HepG2 (cell line): Measurements from ENCODE around the gene CORO7. TPM values are rescaled to one million over a fixed set of nuclear protein-coding genes. Genes with fewer than 3 reads are reported as not detected.

ENCODE experiments used
- BRD4 ChIP-seq: sonication (generic); formaldehyde crosslinking; IDR thresholded peaks from 2 replicates; pipeline ENCODE4 v1.4.0; 2020; ENCODE audit warnings: missing genetic modification reagents
- EZH2 ChIP-seq: conservative IDR thresholded peaks from 2 replicates; pipeline ENCODE4 v1.6.1; 2012; ENCODE audit warnings: mild to moderate bottlenecking, low read depth, low read length, moderate library complexity
- NFE2 ChIP-seq: sonication (generic); formaldehyde crosslinking; IDR thresholded peaks from 2 replicates; pipeline ENCODE4 v1.4.0; 2020; ENCODE audit warnings: missing genetic modification reagents
- NR3C1 ChIP-seq: sonication (generic); formaldehyde crosslinking; IDR thresholded peaks from 2 replicates; pipeline ENCODE4 v1.4.0; 2020; ENCODE audit warnings: missing genetic modification reagents
- RFX1 ChIP-seq: fragments of 450-650 bp; IDR thresholded peaks from 2 replicates; pipeline ENCODE4 v1.6.1; 2017
- ZNF136 ChIP-seq: sonication (generic); formaldehyde crosslinking; IDR thresholded peaks from 2 replicates; pipeline ENCODE4 v1.8.1; 2022; ENCODE audit warnings: low read depth, mild to moderate bottlenecking, moderate library complexity, missing genetic modification reagents
- ZNF337 ChIP-seq: sonication (generic); formaldehyde crosslinking; IDR thresholded peaks from 2 replicates; pipeline ENCODE4 v1.5.1; 2020; ENCODE audit warnings: missing genetic modification reagents, low read depth, mild to moderate bottlenecking, borderline replicate concordance
- ZNF44 ChIP-seq: sonication (generic); formaldehyde crosslinking; IDR thresholded peaks from 2 replicates; pipeline ENCODE4 v1.5.1; 2020; ENCODE audit warnings: mild to moderate bottlenecking, missing genetic modification reagents
- ZNF775 ChIP-seq: sonication (generic); formaldehyde crosslinking; IDR thresholded peaks from 2 replicates; pipeline ENCODE4 v1.4.0; 2020; ENCODE audit warnings: missing genetic modification reagents, mild to moderate bottlenecking, moderate library complexity, borderline replicate concordance
- ZNF776 ChIP-seq: sonication (generic); formaldehyde crosslinking; IDR thresholded peaks from 2 replicates; pipeline ENCODE4 v1.4.0; 2020; ENCODE audit warnings: mild to moderate bottlenecking, missing genetic modification reagents
- polyA plus RNA-seq, 8 experiments: library from polyadenylated mRNA; depleted of rRNA in 3 of 8; stranded (reverse) in 7 of 8; unstranded in 1 of 8; fragments of >200 nt; fragmentation: Illumina TruSeq in 4 of 8; extraction: Trizol in 4 of 8; gene quantifications; 2 replicates each; pipeline versions ENCODE4 v1.2.1 to v1.2.3, GENCODE V29; 2011 to 2016; ENCODE audit warnings: low read depth in 4 of 8, missing spikeins in 1 of 8, mixed read lengths in 1 of 8; ENCODE audit not compliant: insufficient read depth in 1 of 8
- total RNA-seq, 5 experiments: library from RNA; depleted of rRNA; stranded (reverse); fragments of >200 nt; fragmentation: Illumina TruSeq; extraction: Trizol; gene quantifications; 2 replicates each; pipeline ENCODE4 v1.2.3, GENCODE V29; 2016; ENCODE audit warnings: low read depth in 1 of 5
- TF ChIP-seq, protein P1 (sequence below): sonication (generic); formaldehyde crosslinking; IDR thresholded peaks from 2 replicates; pipeline ENCODE4 v1.8.0; 2022; ENCODE audit warnings: missing genetic modification reagents, mild to moderate bottlenecking, moderate library complexity, borderline replicate concordance
- TF ChIP-seq, protein P2 (sequence below): sonication (generic); formaldehyde crosslinking; IDR thresholded peaks from 2 replicates; pipeline ENCODE4 v1.4.0; 2020; ENCODE audit warnings: missing genetic modification reagents, borderline replicate concordance
- TF ChIP-seq, protein P3 (sequence below): sonication (generic); formaldehyde crosslinking; IDR thresholded peaks from 2 replicates; pipeline ENCODE4 v1.4.0; 2020; ENCODE audit warnings: mild to moderate bottlenecking, missing genetic modification reagents, borderline replicate concordance
- TF ChIP-seq, protein P4 (sequence below): sonication (generic); formaldehyde crosslinking; IDR thresholded peaks from 2 replicates; pipeline ENCODE4 v1.8.1; 2023; ENCODE audit warnings: mild to moderate bottlenecking, missing genetic modification reagents, borderline replicate concordance
- TF ChIP-seq, protein P5 (sequence below): sonication (generic); formaldehyde crosslinking; IDR thresholded peaks from 2 replicates; pipeline ENCODE4 v1.5.0; 2020; ENCODE audit warnings: mild to moderate bottlenecking, low read depth, missing genetic modification reagents, borderline replicate concordance
- TF ChIP-seq, protein P6 (sequence below): sonication (generic); formaldehyde crosslinking; IDR thresholded peaks from 2 replicates; pipeline ENCODE4 v1.4.0; 2020; ENCODE audit warnings: mild to moderate bottlenecking, missing genetic modification reagents

Gene CORO7
- total and polyA plus RNA-seq, 2 of the 13 experiments (the other 11 are each of a cell fraction or from before 2014, with no cell fraction given), result 9.9 to 14.3 TPM

DNA sequence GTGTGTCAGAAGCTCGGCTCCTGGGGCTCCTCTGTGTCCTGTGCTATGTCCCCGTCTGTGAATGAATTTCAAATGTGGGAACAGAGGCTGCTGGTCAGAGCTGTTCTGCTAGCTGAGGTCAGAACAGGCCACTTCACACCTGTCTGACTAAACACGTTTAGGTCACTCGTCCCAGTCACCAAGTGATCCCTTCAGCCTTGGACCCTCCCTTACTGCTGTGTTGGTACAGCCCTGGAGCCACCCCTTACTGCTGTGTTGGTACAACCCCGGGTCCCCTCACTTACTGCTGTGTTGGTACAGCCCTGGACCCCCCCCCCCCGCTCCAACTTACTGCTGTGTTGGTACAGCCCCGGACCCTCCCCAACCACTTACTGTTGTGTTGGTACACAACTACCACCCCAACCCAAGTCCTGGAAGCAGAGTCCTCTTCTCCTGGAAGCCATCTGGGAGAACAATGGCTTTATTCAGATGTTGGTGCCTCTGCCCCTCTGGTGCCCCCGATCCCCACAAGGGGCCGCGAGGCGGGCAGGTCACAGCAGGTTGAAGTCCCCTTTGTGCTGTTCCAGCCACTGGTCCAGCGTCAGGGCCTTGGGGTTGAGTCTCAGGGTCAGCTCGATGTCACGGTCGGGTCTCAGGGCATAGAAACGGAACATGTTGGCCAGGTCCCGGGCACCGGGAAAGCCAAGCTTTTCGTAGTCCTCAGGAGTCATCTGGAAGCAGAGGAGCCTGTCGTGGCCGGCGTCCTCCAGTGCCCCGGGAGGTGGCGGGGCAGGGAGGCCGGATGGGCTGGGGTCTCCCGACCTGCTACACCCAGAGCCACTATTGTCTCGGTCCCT lies 45.1 kb upstream of the CORO7 start (continued):
- TF ChIP-seq ZNF776 (CRISPR knock-in tag) (no peak), ZNF337 (CRISPR knock-in tag) (0 out of 2 replicates have a peak, but pooled peaks have one; percentile 77), RFX1 (no peak), NR3C1 (no peak), ZNF136 (peak; percentile 70; the same call in 1 of the 2 replicates), BRD4 (CRISPR knock-in tag) (peak; percentile 24; the same call in 1 of the 2 replicates), ZNF775 (CRISPR knock-in tag) (no peak; the same call in 1 of the 2 replicates), NFE2 (0 out of 2 replicates have a peak, but pooled peaks have one; percentile 5), EZH2 (no peak), ZNF44 (CRISPR knock-in tag) (0 out of 2 replicates have a peak, but pooled peaks have one; percentile 39)
- TF ChIP-seq, protein P1, sequence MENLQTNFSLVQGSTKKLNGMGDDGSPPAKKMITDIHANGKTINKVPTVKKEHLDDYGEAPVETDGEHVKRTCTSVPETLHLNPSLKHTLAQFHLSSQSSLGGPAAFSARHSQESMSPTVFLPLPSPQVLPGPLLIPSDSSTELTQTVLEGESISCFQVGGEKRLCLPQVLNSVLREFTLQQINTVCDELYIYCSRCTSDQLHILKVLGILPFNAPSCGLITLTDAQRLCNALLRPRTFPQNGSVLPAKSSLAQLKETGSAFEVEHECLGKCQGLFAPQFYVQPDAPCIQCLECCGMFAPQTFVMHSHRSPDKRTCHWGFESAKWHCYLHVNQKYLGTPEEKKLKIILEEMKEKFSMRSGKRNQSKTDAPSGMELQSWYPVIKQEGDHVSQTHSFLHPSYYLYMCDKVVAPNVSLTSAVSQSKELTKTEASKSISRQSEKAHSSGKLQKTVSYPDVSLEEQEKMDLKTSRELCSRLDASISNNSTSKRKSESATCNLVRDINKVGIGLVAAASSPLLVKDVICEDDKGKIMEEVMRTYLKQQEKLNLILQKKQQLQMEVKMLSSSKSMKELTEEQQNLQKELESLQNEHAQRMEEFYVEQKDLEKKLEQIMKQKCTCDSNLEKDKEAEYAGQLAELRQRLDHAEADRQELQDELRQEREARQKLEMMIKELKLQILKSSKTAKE, result peak; percentile 87
- TF ChIP-seq, protein P2, sequence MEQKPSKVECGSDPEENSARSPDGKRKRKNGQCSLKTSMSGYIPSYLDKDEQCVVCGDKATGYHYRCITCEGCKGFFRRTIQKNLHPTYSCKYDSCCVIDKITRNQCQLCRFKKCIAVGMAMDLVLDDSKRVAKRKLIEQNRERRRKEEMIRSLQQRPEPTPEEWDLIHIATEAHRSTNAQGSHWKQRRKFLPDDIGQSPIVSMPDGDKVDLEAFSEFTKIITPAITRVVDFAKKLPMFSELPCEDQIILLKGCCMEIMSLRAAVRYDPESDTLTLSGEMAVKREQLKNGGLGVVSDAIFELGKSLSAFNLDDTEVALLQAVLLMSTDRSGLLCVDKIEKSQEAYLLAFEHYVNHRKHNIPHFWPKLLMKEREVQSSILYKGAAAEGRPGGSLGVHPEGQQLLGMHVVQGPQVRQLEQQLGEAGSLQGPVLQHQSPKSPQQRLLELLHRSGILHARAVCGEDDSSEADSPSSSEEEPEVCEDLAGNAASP (CRISPR knock-in tag), result peak; percentile 94
- TF ChIP-seq, protein P3, sequence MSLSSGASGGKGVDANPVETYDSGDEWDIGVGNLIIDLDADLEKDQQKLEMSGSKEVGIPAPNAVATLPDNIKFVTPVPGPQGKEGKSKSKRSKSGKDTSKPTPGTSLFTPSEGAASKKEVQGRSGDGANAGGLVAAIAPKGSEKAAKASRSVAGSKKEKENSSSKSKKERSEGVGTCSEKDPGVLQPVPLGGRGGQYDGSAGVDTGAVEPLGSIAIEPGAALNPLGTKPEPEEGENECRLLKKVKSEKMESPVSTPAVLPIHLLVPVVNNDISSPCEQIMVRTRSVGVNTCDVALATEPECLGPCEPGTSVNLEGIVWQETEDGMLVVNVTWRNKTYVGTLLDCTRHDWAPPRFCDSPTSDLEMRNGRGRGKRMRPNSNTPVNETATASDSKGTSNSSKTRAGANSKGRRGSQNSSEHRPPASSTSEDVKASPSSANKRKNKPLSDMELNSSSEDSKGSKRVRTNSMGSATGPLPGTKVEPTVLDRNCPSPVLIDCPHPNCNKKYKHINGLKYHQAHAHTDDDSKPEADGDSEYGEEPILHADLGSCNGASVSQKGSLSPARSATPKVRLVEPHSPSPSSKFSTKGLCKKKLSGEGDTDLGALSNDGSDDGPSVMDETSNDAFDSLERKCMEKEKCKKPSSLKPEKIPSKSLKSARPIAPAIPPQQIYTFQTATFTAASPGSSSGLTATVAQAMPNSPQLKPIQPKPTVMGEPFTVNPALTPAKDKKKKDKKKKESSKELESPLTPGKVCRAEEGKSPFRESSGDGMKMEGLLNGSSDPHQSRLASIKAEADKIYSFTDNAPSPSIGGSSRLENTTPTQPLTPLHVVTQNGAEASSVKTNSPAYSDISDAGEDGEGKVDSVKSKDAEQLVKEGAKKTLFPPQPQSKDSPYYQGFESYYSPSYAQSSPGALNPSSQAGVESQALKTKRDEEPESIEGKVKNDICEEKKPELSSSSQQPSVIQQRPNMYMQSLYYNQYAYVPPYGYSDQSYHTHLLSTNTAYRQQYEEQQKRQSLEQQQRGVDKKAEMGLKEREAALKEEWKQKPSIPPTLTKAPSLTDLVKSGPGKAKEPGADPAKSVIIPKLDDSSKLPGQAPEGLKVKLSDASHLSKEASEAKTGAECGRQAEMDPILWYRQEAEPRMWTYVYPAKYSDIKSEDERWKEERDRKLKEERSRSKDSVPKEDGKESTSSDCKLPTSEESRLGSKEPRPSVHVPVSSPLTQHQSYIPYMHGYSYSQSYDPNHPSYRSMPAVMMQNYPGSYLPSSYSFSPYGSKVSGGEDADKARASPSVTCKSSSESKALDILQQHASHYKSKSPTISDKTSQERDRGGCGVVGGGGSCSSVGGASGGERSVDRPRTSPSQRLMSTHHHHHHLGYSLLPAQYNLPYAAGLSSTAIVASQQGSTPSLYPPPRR (CRISPR knock-in tag), result peak; percentile 79
- TF ChIP-seq, protein P4, sequence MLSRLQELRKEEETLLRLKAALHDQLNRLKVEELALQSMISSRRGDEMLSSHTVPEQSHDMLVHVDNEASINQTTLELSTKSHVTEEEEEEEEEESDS, result no peak; the same call in 1 of the 2 replicates
- TF ChIP-seq, protein P5, sequence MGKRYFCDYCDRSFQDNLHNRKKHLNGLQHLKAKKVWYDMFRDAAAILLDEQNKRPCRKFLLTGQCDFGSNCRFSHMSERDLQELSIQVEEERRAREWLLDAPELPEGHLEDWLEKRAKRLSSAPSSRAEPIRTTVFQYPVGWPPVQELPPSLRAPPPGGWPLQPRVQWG (CRISPR knock-in tag), result no peak
- TF ChIP-seq, protein P6, sequence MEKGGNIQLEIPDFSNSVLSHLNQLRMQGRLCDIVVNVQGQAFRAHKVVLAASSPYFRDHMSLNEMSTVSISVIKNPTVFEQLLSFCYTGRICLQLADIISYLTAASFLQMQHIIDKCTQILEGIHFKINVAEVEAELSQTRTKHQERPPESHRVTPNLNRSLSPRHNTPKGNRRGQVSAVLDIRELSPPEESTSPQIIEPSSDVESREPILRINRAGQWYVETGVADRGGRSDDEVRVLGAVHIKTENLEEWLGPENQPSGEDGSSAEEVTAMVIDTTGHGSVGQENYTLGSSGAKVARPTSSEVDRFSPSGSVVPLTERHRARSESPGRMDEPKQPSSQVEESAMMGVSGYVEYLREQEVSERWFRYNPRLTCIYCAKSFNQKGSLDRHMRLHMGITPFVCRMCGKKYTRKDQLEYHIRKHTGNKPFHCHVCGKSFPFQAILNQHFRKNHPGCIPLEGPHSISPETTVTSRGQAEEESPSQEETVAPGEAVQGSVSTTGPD (CRISPR knock-in tag), result no peak
